HEK293T (cell line): ENCODE measurements around the gene ENPP1.

Source experiments
- BHLHE40 ChIP-seq: fragments of 450-650 bp; IDR thresholded peaks from 2 replicates; pipeline ENCODE4 v1.6.1; 2016; ENCODE audit warnings: mild to moderate bottlenecking, moderate library complexity, borderline replicate concordance
- ZNF384 ChIP-seq: fragments of 450-650 bp; IDR thresholded peaks from 2 replicates; pipeline ENCODE4 v1.6.1; 2016

GRCh38 chr6:131923356-131923755, 115.5 kb downstream of the ENPP1 start:
- TF ChIP-seq ZNF384 (no peak), BHLHE40 (no peak)
